ENCODE measurements around the gene ZNF521. TPM values are rescaled to one million over a fixed set of nuclear protein-coding genes. Genes with fewer than 3 reads are reported as not detected.

ZNF521 gene
- total and polyA plus RNA-seq, 2 experiments from 2014 or later: 3.1 to 9.2 TPM

DNA sequence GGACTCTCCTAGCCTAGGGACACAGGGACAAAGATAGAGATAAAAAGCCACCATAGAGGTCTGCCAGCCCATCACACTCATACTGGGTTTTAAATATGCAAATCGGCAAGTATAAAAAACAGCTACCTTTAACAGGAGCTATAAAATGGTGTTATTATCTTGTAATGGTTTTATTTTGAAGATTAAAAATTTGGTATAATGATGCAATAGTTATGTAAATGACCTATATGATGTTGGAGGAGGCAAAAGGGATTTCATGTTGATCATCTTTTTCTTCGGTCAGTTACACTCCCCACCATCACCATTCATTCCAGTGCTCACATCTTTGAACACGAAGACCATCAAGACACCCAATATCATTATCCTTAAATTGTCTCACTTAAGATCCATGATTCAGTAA is 11.2 kb downstream of the ZNF521 start:
- Mint-ChIP-seq H3K27ac (no peak overlapping the region), H3K9me3 (no peaks in the 10 kb centered on the region), H3K4me1 (peaks cover 13% of the 10 kb centered on the region; the same call in 2 of the 3 replicates), H3K36me3 (ENCODE audit: low read depth) (no peaks in the 10 kb centered on the region), H3K4me3 (no peak overlapping the region), H3K27me3 (ENCODE audit: insufficient read depth, low read depth, poor library complexity) (no peaks in the 10 kb centered on the region)
- Histone ChIP-seq H2AFZ (no peak overlapping the region), H3K27ac (ENCODE audit: low read depth) (no peak overlapping the region), H3K4me2 (no peak overlapping the region), H4K20me1 (replicated peaks; ENCODE audit: insufficient read depth) (0 out of 2 replicates have a peak, but pooled peaks cover 6% of the 10 kb centered on the region), H3K79me2 (replicated peaks; ENCODE audit: insufficient read depth) (no peaks in the 10 kb centered on the region), H3K4me3 (no peak overlapping the region), H3K4me1 (ENCODE audit: insufficient read depth) (no peaks in the 10 kb centered on the region), H3K9me2 (ENCODE audit: insufficient read depth) (no peaks in the 10 kb centered on the region), H3K27me3 (ENCODE audit: insufficient read depth) (no peaks in the 10 kb centered on the region), H3F3A (replicated peaks; ENCODE audit: low read depth) (no peaks in the 10 kb centered on the region), H3K36me3 (ENCODE audit: insufficient read depth) (no peaks in the 10 kb centered on the region)
- ATAC-seq: no peak
- DNase-seq (ENCODE audit: low spot score): no peak
- TF ChIP-seq REST (IDR thresholded peaks at IDR 0.05; ENCODE audit: unreplicated experiment) (no peak), ETS1 (IDR thresholded peaks at IDR 0.05) (no peak), ZNF331 (CRISPR knock-in tag; IDR thresholded peaks at IDR 0.05; ENCODE audit: low read depth) (no peak)

DNA sequence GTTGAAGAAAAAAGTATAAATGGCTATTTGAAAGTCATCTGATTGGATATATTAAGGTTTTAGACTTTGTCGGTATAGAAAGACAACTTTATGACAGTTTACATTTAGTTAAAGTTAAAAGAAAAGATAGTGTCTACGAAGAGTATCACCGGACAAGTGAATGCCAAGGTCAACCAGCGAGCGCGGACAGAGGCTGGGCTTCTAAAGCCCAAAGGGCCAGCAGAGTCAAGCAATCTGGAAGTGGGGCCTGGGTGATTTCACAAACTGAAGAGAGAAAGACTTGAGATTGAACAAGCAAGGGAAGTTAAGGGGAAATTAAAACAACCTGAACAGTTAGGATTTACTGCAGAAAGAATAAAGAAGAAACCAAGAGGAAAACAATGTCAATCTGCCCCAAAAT is 16.3 kb downstream of the ZNF521 start:
- no peak overlapping the region for H3K4me3 ChIP-seq
- peaks cover 11% of the 10 kb centered on the region for H3K4me1 Mint-ChIP-seq
- no peaks in the 10 kb centered on the region for H3K36me3 Mint-ChIP-seq (ENCODE audit: low read depth)
- H3K4me1 ChIP-seq (ENCODE audit: insufficient read depth): no peaks in the 10 kb centered on the region
- no peaks in the 10 kb centered on the region for H3K9me3 Mint-ChIP-seq
- no peak for ATAC-seq
- no peak overlapping the region for H3K27ac Mint-ChIP-seq
- no peaks in the 10 kb centered on the region for H3F3A ChIP-seq (replicated peaks; ENCODE audit: low read depth)
- H3K36me3 ChIP-seq (ENCODE audit: insufficient read depth): no peaks in the 10 kb centered on the region
- no peaks in the 10 kb centered on the region for H3K9me2 ChIP-seq (ENCODE audit: insufficient read depth)
- no peaks in the 10 kb centered on the region for H3K27me3 ChIP-seq (ENCODE audit: insufficient read depth)
- H3K27me3 Mint-ChIP-seq (ENCODE audit: insufficient read depth, low read depth, poor library complexity): peaks cover 2% of the 10 kb centered on the region
- DNase-seq (ENCODE audit: low spot score): no peak
- H2AFZ ChIP-seq: no peak overlapping the region
- no peak overlapping the region for H3K4me3 Mint-ChIP-seq
- no peak overlapping the region for H3K27ac ChIP-seq (ENCODE audit: low read depth)
- H4K20me1 ChIP-seq (replicated peaks; ENCODE audit: insufficient read depth): 0 out of 2 replicates have a peak, but pooled peaks cover 6% of the 10 kb centered on the region
- 0 out of 2 replicates have a peak, but pooled peaks cover 3% of the 10 kb centered on the region for H3K79me2 ChIP-seq (replicated peaks; ENCODE audit: insufficient read depth)
- no peak overlapping the region for H3K4me2 ChIP-seq
- no peak for TF ChIP-seq EZH2phosphoT487 (IDR thresholded peaks at IDR 0.05; ENCODE audit: unreplicated experiment)
- no peak for TF ChIP-seq REST (IDR thresholded peaks at IDR 0.05; ENCODE audit: unreplicated experiment)
- TF ChIP-seq, protein P1, sequence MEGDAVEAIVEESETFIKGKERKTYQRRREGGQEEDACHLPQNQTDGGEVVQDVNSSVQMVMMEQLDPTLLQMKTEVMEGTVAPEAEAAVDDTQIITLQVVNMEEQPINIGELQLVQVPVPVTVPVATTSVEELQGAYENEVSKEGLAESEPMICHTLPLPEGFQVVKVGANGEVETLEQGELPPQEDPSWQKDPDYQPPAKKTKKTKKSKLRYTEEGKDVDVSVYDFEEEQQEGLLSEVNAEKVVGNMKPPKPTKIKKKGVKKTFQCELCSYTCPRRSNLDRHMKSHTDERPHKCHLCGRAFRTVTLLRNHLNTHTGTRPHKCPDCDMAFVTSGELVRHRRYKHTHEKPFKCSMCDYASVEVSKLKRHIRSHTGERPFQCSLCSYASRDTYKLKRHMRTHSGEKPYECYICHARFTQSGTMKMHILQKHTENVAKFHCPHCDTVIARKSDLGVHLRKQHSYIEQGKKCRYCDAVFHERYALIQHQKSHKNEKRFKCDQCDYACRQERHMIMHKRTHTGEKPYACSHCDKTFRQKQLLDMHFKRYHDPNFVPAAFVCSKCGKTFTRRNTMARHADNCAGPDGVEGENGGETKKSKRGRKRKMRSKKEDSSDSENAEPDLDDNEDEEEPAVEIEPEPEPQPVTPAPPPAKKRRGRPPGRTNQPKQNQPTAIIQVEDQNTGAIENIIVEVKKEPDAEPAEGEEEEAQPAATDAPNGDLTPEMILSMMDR (conservative IDR thresholded peaks at IDR 0.05; ENCODE audit: low read depth in 2 of 2): no peak
- no peak for TF ChIP-seq ETS1 (IDR thresholded peaks at IDR 0.05)
- TF ChIP-seq ZNF331 (CRISPR knock-in tag; IDR thresholded peaks at IDR 0.05; ENCODE audit: low read depth): no peak

All from GM23338 (cell line).